ENCODE measurements around the gene AMMECR1. TPM values are rescaled to one million over a fixed set of nuclear protein-coding genes. Genes with fewer than 3 reads are reported as not detected.

Gene AMMECR1
- total RNA-seq, 1 experiment from 2014 or later = 23.0 TPM

DNA sequence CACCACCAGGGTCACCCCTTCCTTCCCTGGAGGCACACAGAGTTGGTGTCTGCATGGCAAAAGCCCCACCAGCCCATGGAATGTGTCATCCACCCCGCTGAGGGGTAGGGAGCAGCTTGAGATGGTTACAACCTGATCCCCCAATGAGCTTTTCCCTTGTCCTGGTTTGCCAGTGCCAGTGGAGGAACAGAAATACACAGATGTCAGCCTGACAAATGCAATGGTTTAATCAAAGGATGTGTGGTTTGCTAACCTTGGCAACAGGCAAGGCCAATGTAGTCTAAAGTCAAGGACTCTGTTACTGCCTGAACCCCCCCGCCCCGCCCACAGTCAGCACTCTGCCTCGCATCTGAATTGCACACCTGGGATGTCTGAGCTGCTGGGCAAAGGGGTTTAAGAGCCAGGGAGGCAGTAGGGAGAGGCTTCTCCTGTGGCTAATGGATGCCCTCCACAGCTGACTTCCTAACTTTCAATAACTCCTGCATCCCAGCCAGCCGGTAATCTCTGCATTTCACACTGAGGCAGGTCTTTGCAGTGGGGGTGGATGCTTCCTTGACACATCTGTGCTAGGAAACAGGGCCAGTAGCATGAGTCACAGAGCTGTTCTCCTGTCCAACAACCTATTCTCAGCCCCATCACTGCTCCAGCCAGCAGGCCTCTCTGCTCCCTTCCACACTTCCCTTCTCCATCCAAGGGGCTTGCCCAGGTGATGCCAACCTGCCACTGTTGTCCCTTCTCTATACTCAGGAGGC, 137.5 kb downstream of the AMMECR1 start:
- ChIA-PET CTCF (interaction anchor here (0.9 kb wide), 1 partner anchor 289 kb away, joined by 7 read pairs; no protein-coding TSS in a partner anchor), POLR2A (no interaction called here)
- no peaks in the 10 kb centered on the region for H3K36me3 Mint-ChIP-seq (ENCODE audit: insufficient read depth, unreplicated experiment)
- Histone ChIP-seq H3K4me3 (ENCODE audit: low read depth, low read length) (no peak overlapping the region), H3K27me3 (replicated peaks; ENCODE audit: control insufficient read depth, insufficient read depth, low read length) (no peaks in the 10 kb centered on the region), H3K4me1 (no peaks in the 10 kb centered on the region), H3K36me3 (ENCODE audit: control insufficient read depth, insufficient read depth, low read length) (no peaks in the 10 kb centered on the region; the same call in 1 of the 2 replicates), H3K9me3 (no peaks in the 10 kb centered on the region)
- intact Hi-C loops (cut with micrococcal nuclease; ENCODE audit: unreplicated experiment) = no loop called here
- TF ChIP-seq CTCF (IDR thresholded peaks at IDR 0.05; ENCODE audit: insufficient read depth in 1 of 2, low read depth in 1 of 2, low read length in 1 of 2, severe bottlenecking in 1 of 2, unreplicated experiment in 1 of 2) = no peak
- no TSS peak for BruUV-seq (replicated peaks)
- DNase-seq = no peak
- no peak overlapping the region for H3K4me3 Mint-ChIP-seq (ENCODE audit: unreplicated experiment)
- no peak overlapping the region for H3K27ac Mint-ChIP-seq (ENCODE audit: unreplicated experiment)
- H3K9me3 Mint-ChIP-seq (ENCODE audit: unreplicated experiment) = no peaks in the 10 kb centered on the region
- H3K27me3 Mint-ChIP-seq (ENCODE audit: insufficient read depth, unreplicated experiment) = no peaks in the 10 kb centered on the region
- H3K4me1 Mint-ChIP-seq (ENCODE audit: low read depth, unreplicated experiment) = no peaks in the 10 kb centered on the region

DNA sequence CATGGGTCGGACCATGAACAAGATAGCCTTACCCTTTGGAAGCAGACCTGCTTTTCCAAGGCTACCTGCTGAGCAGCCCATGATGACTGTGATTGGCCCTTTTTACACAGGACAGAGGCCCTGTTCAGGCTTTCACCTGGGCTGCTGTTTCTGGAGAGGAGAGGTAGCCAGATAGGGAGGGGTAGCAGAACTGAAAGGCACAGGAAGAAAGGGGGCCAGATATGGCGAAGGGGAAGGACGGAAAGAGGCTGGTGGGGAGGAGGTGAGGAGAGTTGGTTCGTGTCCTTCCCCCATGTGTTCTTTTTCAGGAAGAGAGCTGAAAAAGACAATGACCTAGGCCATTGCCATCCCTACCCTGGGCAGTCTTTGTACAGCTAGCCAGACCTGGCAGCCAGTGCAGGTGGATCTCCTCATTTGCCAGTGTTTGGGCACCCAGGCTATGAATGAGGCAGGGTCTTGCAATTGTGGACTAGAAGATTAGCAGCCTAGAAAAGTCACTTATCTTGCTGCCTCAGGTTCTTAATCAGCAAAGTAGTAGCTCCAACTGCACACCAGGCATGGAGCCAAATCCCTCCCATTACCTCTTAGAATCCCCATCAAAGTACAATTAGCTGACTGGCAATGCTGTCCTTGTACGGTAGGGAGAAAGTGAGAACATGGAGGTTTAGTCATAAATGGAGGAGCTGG, 139.6 kb downstream of the AMMECR1 start:
- Histone ChIP-seq H3K36me3 (ENCODE audit: control insufficient read depth, insufficient read depth, low read length) (no peaks in the 10 kb centered on the region; the same call in 1 of the 2 replicates), H3K4me1 (no peaks in the 10 kb centered on the region), H3K9me3 (no peaks in the 10 kb centered on the region), H3K27me3 (replicated peaks; ENCODE audit: control insufficient read depth, insufficient read depth, low read length) (no peaks in the 10 kb centered on the region), H3K4me3 (ENCODE audit: low read depth, low read length) (no peak overlapping the region)
- Mint-ChIP-seq H3K4me1 (ENCODE audit: low read depth, unreplicated experiment) (no peaks in the 10 kb centered on the region), H3K27ac (ENCODE audit: unreplicated experiment) (no peak overlapping the region), H3K9me3 (ENCODE audit: unreplicated experiment) (no peaks in the 10 kb centered on the region), H3K4me3 (ENCODE audit: unreplicated experiment) (no peak overlapping the region), H3K36me3 (ENCODE audit: insufficient read depth, unreplicated experiment) (peaks cover 4% of the 10 kb centered on the region), H3K27me3 (ENCODE audit: insufficient read depth, unreplicated experiment) (no peaks in the 10 kb centered on the region)
- ChIA-PET POLR2A (no interaction called here), CTCF (no interaction called here)
- no peak for DNase-seq
- intact Hi-C loops (cut with micrococcal nuclease; ENCODE audit: unreplicated experiment) = no loop called here
- TF ChIP-seq CTCF (IDR thresholded peaks at IDR 0.05; ENCODE audit: insufficient read depth in 1 of 2, low read depth in 1 of 2, low read length in 1 of 2, severe bottlenecking in 1 of 2, unreplicated experiment in 1 of 2) = no peak
- no TSS peak for BruUV-seq (replicated peaks)

GRCh38 chrX:110175696-110176095, 142.2 kb downstream of the AMMECR1 start:
- Histone ChIP-seq H3K9me3 (no peaks in the 10 kb centered on the region), H3K4me1 (no peaks in the 10 kb centered on the region), H3K36me3 (ENCODE audit: control insufficient read depth, insufficient read depth, low read length) (no peaks in the 10 kb centered on the region; the same call in 1 of the 2 replicates), H3K27me3 (replicated peaks; ENCODE audit: control insufficient read depth, insufficient read depth, low read length) (no peaks in the 10 kb centered on the region), H3K4me3 (ENCODE audit: low read depth, low read length) (no peak overlapping the region)
- CTCF ChIA-PET = no interaction called here
- TSS peak; percentile 30 for BruUV-seq (replicated peaks)
- TF ChIP-seq CTCF (IDR thresholded peaks at IDR 0.05; ENCODE audit: insufficient read depth in 1 of 2, low read depth in 1 of 2, low read length in 1 of 2, severe bottlenecking in 1 of 2, unreplicated experiment in 1 of 2) = no peak
- Mint-ChIP-seq H3K4me1 (ENCODE audit: low read depth, unreplicated experiment) (no peaks in the 10 kb centered on the region), H3K36me3 (ENCODE audit: insufficient read depth, unreplicated experiment) (peaks cover 12% of the 10 kb centered on the region), H3K4me3 (ENCODE audit: unreplicated experiment) (no peak overlapping the region), H3K27me3 (ENCODE audit: insufficient read depth, unreplicated experiment) (no peaks in the 10 kb centered on the region), H3K27ac (ENCODE audit: unreplicated experiment) (no peak overlapping the region), H3K9me3 (ENCODE audit: unreplicated experiment) (no peaks in the 10 kb centered on the region)
- POLR2A ChIA-PET = no interaction called here
- intact Hi-C loops (cut with micrococcal nuclease; ENCODE audit: unreplicated experiment) = no loop called here
- no peak for DNase-seq
